GM12864 (cell line): ENCODE data around the gene MXI1.

Experiments used
- DNase-seq: peaks from one replicate; pipeline ENCODE4 v3.0.0-alpha.2; 2011; ENCODE audit warnings: low read depth
- H3K4me3 ChIP-seq: 2 replicates; pipeline ENCODE4 v1.5.1; 2011; ENCODE audit warnings: mild to moderate bottlenecking, low read depth, low read length, control low read depth
- TF ChIP-seq, protein P1 (sequence below): IDR thresholded peaks from 2 replicates; pipeline ENCODE4 v1.5.1; 2011; ENCODE audit warnings: low read depth, mild to moderate bottlenecking, moderate library complexity, low read length, control low read depth, inconsistent platforms; ENCODE audit errors: missing control alignments

Gene MXI1

DNA sequence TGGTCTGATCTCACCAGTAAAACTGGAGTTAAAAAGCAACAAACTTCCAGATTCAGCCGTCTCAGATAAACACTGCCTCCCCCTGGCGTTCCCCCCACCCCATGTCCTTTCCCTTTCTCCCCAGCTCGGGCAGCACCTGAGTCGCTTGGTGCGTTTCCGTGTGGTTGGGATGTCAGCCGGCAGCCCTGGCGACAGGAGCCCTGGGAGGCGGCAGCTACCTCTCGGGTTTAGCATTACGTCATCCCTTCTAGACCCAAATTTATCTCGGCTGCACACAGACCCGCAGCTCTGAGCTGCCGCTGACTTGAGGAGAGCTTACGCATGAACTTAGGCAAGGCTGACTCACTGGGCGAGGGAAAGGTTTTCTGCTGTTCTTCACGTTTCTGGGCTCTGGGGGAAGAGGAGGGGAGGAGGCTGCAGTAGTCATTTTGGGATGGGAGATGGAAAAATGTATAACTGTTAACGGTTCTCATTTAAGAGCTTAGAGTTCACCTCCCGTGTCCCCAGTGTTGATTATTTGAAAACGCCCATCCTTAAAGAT is 14.4 kb downstream of the MXI1 start:
- TF ChIP-seq, protein P1, sequence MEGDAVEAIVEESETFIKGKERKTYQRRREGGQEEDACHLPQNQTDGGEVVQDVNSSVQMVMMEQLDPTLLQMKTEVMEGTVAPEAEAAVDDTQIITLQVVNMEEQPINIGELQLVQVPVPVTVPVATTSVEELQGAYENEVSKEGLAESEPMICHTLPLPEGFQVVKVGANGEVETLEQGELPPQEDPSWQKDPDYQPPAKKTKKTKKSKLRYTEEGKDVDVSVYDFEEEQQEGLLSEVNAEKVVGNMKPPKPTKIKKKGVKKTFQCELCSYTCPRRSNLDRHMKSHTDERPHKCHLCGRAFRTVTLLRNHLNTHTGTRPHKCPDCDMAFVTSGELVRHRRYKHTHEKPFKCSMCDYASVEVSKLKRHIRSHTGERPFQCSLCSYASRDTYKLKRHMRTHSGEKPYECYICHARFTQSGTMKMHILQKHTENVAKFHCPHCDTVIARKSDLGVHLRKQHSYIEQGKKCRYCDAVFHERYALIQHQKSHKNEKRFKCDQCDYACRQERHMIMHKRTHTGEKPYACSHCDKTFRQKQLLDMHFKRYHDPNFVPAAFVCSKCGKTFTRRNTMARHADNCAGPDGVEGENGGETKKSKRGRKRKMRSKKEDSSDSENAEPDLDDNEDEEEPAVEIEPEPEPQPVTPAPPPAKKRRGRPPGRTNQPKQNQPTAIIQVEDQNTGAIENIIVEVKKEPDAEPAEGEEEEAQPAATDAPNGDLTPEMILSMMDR: no peak
- H3K4me3 ChIP-seq: peak overlapping the region; percentile 5; the same call in 1 of the 2 replicates
- DNase-seq: no peak

DNA sequence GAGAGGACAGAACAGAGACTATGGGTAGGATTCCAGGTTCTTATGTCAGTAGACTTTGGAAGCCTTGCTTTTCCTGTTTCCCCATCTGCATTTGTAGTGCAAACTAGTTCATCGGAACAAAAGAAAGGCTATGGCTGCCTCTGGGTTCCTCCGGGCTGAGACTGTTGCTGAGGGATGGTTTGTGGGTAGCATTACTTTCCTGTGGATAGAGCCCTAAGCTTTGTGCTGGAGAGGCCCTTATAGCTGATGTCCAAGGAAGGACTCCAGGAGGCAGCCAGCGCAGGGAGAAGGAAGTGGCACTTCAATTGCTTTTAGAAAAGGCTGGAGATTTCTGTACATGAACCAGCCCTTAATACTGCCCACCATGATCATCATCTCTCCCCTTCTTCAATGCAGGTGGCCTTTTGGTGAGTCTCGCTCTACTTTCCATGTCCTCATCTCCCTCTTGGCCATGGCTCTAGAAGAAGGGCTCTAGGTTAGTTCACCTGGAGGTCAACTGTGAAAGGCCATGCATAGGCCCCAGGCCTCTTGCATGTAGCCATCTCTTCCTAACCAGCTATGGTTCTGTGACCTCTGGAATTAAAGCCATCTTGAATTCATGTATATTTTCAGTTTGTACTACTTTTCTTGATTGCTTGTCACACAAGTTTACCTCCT is 15.4 kb downstream of the MXI1 start:
- TF ChIP-seq, protein P1: no peak
- H3K4me3 ChIP-seq: no peak overlapping the region
- DNase-seq: no peak

DNA sequence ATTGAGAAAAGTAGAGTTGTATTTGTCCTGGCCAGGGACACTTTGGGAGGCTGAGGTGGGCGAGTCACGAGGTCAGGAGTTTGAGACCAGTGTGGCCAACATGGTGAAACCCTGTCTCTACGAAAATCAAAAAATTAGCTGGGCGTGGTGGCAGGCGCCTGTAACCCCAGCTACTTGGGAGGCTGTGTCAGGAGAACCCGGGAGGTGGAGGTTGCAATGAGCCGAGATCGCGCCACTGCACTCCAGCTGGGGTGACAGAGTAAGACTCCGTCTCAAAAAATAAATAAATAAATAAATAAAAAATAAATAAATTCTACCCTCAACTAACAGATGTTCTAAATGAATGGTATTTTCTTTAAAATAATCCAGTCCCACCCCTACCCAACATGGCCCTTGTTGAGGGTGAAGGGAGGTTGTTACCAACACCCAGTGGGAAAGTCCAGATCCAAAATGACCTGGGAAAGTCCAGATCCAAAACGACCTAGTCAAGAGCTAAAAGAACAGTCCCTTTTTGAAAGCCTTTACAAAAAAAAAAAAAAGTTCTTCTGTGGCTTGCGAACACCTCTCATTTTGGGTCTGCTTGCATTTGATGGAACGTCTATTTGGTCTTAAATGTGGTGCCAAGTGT is 16.0 kb downstream of the MXI1 start:
- H3K4me3 ChIP-seq: no peak overlapping the region
- TF ChIP-seq, protein P1: no peak
- DNase-seq: no peak

DNA sequence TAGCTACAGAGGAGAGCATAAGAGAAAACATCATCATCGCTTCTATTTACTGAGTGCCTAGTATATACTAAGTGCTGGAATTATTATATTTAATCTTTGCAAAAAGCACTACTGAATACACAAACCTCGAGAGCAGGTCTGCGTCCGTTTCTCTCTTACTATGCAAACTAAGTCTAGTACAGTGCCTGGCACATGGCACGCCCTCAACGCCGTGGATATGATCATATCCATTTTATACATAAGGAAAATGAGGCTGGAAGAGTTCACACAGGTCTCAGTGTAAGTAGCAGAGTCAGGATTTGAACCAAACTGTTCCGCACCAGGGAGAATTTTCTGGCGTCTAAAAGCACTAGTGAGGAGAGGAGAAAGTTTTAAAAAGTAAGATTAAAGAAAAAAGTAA is 17.6 kb downstream of the MXI1 start:
- TF ChIP-seq, protein P1: no peak
- DNase-seq: no peak
- peak overlapping the region; percentile 61; the same call in 1 of the 2 replicates for H3K4me3 ChIP-seq

DNA sequence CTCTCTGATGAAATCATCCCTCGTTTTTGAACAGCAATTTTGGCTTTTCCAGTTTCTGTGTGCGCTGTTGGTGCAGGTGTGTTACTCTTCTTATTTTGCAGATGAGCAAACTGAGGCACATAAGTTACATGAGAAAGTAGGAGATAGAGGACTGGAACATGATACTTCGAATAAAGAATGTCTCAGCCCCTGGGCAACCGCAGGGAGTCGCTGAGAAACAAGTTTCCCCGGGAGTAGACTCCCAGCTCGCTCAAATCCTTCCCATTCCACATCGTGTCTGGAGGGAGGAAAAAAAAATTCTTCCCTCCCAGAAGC is 18.0 kb downstream of the MXI1 start:
- TF ChIP-seq, protein P1: no peak
- DNase-seq: no peak
- H3K4me3 ChIP-seq: peak overlapping the region; percentile 61

DNA sequence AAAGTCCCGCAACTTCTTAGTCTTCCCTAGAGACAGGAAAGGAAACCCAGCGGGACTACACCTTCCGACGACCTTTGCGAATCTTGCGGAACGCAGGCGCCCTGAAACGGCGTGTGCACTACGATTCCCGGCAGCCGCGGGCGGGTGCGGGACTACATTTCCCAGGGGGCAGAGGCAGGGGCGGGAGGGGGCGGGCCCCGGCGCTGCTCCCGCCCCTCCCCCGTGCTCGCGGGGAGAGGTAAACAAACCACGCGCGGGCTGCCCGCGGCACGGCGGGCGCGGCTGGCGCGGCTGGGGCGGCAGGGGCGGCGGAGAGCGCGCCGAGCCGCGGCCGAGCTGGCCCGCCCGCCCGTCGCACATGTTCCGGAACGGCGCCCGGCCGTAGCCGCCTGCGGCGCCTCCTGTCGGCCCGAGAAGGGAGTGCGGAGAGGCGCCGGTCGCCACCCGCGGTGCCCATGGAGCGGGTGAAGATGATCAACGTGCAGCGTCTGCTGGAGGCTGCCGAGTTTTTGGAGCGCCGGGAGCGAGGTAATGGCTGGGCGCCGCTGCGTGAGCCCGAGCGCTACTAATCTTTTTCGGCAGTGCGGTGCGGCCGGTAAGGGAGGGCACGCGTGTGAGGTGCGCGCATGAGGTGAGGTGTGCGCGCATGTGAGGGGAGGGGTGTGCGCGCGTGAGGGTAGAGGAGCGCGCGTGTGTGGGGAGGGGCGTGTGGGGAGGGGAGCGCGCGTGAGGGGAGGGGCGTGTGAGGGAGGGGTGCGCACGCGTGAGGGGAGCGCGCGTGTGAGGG is 18.5 kb downstream of the MXI1 start:
- no peak for DNase-seq
- H3K4me3 ChIP-seq: peak overlapping the region; percentile 61
- TF ChIP-seq, protein P1: peak; percentile 75
